ENCODE measurements around the gene BNIP5. TPM values are rescaled to one million over a fixed set of nuclear protein-coding genes. Genes with fewer than 3 reads are reported as not detected.

The BNIP5 gene
- total and polyA plus RNA-seq, 2 of the 13 experiments (the other 11 are each of a cell fraction or from before 2014, with no cell fraction given), result not detected

- no peak for TF ChIP-seq PPARG (CRISPR knock-in tag; conservative IDR thresholded peaks at IDR 0.05)
- no peak for TF ChIP-seq SNAPC4 (CRISPR knock-in tag; IDR thresholded peaks at IDR 0.05)
- no peak for TF ChIP-seq CTCF (CRISPR knock-in tag; IDR thresholded peaks at IDR 0.05)
- TF ChIP-seq CREB1 (IDR thresholded peaks at IDR 0.05), result no peak
- no peak for TF ChIP-seq CREB1 (CRISPR knock-in tag; IDR thresholded peaks at IDR 0.05)
- TF ChIP-seq KDM3A (CRISPR knock-in tag; IDR thresholded peaks at IDR 0.05; ENCODE audit: low read depth), result no peak
- no peaks in the 10 kb centered on the region for H3K4me1 ChIP-seq (ENCODE audit: insufficient read depth, low read length)
- in situ Hi-C loops (cut with HindIII; ENCODE audit: extremely low pct_ligation_motif_present, low pct_unique_long_range_greater_than_20kb), result no loop called here
- DNase-seq (ENCODE audit: low spot score), result no peak
- BruUV-seq (replicated peaks), result no TSS peak
- ATAC-seq, result no peak
- H3K36me3 ChIP-seq (replicated peaks in 1 of 2; ENCODE audit: control insufficient read depth in 1 of 2, insufficient read depth in 2 of 2, low read length in 2 of 2), result no peaks in the 10 kb centered on the region
- POLR2A ChIA-PET, result no interaction called here
- CTCF ChIA-PET (ENCODE audit: low intra/inter-chr PET ratio, low total read pairs), result no interaction called here
- no peak overlapping the region for H3K4me2 ChIP-seq (ENCODE audit: low read depth, low read length)
- H3K27ac ChIP-seq (ENCODE audit: extremely low read length, insufficient read depth, low read length), result no peak overlapping the region
- no peak overlapping the region for H3K9ac ChIP-seq (ENCODE audit: insufficient read depth, low read depth, low read length)
- H3K4me3 ChIP-seq (replicated peaks in 1 of 3; ENCODE audit: insufficient read depth in 1 of 3, low read depth in 2 of 3, low read length in 3 of 3), result no peak overlapping the region
- no peaks in the 10 kb centered on the region for H4K20me1 ChIP-seq (ENCODE audit: insufficient read depth, low read length)
- intact Hi-C loops (cut with micrococcal nuclease; ENCODE audit: unreplicated experiment), result no loop called here
- H3K79me2 ChIP-seq (ENCODE audit: insufficient read depth, low read length), result no peaks in the 10 kb centered on the region
- H3K27me3 ChIP-seq (ENCODE audit: control insufficient read depth in 1 of 2, insufficient read depth in 2 of 2, low read length in 2 of 2), result peaks cover 6 to 35% of the 10 kb centered on the region in 2 experiments; a peak in 3 of 5 replicates
- H2AFZ ChIP-seq (ENCODE audit: low read length), result no peak overlapping the region
- WGBS (ENCODE audit: low lambda C conversion rate), result 0% methylated on average over 1 of the region's 1 CpG
- no peaks in the 10 kb centered on the region for H3K9me3 ChIP-seq (ENCODE audit: low read length)
- FAIRE-seq, result no peak
Observed at GRCh38 chr6:36296240-36296639, 40.4 kb downstream of the BNIP5 start.

Measured in HepG2 (cell line).